Measurements from ENCODE around the gene AP4S1.
"Not testable (repeated sequence)": the region's sequence is repeated elsewhere in the genome, so short reads cannot be mapped to it uniquely, and the experiment has no call there.

Gene AP4S1

GRCh38 chr14:31025367-31026076, at the start of gene AP4S1:
TSS of gene AP4S1 (plus strand) at chr14:31025649. CDS start at chr14:31066197, 40,548 bp downstream.
- peak; percentile 4 to 13 for DNase-seq (ENCODE audit: low read depth in 2 of 2)

DNA sequence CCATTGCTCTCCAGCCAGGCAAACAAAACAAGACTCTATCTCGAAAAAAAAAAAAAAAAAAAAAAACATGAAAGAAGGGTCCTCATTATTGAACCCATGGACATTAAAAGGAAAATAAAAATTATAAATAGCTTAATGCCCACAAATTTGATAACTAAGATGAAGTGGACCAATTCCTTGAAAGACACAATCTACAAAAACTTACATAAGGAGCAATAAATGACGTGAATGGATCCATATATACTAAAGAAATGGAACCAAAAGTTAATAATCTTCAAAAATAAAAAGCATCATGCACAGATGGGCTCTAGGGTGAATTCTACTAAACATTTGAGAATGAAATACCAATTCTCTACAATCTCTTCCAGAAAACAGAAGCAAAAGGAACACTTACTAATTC, 47.7 kb upstream of the AP4S1 start:
- no peak for DNase-seq (ENCODE audit: low read depth in 2 of 2)

DNA sequence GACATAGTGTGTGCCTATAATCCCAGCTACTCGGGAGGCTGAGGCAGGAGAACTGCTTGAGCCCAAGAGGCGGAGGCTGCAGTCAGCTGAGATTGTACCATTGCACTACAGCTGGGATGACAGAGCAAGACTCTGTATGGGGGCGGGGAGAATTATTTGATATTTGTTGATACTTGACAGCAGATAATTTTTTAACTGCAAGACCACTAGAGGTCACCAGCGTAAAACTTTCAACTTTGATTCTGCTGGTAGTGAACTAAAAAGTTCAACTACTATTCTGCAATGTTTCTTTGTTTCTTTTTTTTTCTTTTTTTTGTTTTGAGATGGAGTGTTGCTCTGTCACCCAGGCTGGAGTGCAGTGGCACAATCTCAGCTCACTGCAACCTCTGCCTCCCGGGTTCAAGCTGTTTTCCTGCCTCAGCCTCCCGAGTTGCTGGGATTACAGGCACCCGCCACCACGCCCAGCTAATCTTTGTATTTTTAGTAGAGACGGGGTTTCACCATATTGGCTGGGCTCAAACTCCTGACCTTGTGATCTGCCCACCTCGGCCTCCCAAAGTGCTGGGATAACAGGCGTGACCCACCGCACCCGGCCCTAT, 45.2 kb upstream of the AP4S1 start:
- not testable (repeated sequence) for DNase-seq (ENCODE audit: low read depth in 2 of 2)

GRCh38 chr14:30980980-30981379, 44.5 kb upstream of the AP4S1 start:
- DNase-seq (ENCODE audit: low read depth in 2 of 2), result no peak

GRCh38 chr14:30982533-30982932, 42.9 kb upstream of the AP4S1 start:
- DNase-seq (ENCODE audit: low read depth in 2 of 2), result no peak

- no peak for DNase-seq (ENCODE audit: low read depth in 2 of 2)
Measured at GRCh38 chr14:30983858-30984257, 41.6 kb upstream of the AP4S1 start.

DNA sequence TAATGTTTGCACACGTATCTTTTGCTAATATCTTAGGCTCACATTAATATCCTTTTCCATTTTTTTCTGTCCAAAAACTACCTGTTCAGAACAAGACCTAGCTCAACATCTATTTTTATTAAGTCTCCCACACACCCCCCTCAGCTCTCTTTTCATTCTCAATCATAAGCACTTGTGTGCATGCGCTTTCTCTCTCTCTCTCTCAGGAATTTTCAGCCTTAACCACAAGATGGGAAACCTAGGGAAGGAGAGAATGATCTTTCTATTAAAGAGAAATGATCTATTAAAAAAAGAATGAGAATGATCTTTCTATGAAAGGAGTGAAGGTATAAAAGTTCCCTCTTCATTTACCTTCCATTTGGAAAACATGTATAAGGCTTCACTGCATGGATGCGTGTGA, 39.7 kb upstream of the AP4S1 start:
- DNase-seq (ENCODE audit: low read depth in 2 of 2), result no peak

- no peak for DNase-seq (ENCODE audit: low read depth in 2 of 2)
Measured at GRCh38 chr14:30988509-30988908, 36.9 kb upstream of the AP4S1 start.

DNA sequence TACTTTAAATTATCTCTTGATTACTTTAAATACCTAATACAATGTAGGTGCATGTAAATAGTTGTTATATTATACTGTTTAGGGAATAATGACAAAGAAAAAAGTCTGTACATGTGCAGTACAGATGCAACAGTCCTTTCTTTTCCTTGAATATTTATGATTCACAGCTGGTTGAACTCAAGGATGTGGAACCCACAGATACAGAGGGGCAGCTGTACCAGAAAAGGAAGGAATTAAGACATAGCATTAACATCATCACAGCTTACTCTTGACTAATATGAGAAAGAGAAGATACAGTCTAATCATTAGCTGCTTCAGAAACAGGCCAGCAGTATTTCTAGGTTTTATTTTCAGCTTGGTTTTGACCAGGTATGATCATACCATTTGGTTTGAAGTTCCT, 34.7 kb upstream of the AP4S1 start:
- DNase-seq (ENCODE audit: low read depth in 2 of 2), result no peak

GRCh38 chr14:30991408-30991807, 34.0 kb upstream of the AP4S1 start:
- DNase-seq (ENCODE audit: low read depth in 2 of 2), result no peak

DNA sequence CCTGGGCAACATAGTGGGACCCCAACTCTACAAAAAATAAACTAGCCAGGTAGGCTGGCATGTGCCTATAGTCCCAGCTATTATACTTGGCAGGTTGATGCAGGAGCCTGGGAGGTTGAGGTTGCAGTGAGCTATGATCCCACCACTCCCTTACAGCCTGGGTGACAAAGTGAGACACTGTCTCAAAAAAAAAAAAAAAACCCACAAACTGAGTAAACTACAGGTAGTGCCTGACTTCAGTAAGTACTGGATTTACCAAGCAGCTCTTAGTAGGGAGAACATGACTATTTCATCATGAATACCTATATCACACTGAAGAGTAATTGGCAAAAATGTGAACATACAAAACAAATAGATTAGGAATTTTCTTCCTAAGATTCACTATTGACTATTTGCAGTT, 32.4 kb upstream of the AP4S1 start:
- no peak for DNase-seq (ENCODE audit: low read depth in 2 of 2)

DNA sequence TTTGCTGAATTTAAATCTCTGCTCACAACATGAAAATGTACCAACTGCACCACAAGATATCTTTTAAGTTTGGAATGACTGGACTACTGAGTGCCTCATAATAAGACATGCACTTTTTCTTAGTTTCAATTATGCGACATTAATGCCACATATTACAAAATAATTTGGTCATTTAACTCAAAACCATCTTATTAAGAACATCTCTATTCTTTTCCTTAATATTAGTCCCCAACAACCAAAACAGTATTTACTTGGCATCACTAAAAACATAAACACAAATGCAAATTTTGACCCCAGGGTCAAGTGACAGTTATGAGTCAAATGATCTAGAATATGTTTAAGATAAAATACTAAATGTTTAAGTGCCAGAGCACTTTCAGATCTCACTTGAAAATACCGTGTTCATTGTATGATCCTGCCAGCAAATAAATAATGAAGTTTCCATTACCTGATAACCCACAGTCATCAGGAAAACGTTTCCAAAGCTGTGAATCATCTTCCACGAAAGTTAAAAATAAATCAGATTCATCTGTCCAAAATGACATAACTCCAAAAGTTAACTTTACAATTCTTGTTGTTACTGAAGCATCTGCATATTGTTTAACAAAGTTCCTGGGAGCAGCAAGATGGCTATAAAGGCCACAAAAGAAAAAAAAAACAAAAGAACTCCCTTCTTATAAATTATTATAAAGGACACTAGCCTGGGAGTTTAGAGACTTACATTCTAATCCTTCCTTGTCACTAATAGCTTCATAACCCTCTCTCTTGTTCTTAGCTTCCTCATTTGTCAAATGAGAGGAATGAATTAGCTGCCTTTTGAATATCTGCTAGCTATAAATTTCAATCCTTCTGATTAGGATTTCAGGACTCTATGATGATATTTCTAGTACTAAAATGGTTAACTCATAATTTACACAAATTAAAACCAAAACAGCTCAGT, 30.5 kb upstream of the AP4S1 start:
- no peak for DNase-seq (ENCODE audit: low read depth in 2 of 2)

DNA sequence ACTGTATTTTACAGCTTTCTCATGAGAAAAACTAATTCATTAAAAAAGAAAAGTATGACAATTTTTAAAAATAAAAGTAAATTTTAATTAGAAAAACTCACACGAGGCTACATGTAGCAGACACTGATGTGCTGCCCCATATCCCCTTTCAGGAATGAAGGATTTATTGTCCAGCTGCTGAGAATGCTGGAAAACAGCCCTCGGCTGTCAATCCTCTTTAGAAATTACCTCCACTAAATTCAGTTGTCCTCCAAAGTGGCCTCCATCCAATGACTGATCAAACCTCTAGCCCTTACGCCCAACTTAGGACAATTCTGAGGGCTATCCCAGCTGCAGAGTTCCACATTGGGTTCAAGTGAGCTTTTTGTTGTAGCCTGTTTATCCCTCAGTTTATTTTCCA, 29.8 kb upstream of the AP4S1 start:
- no peak for DNase-seq (ENCODE audit: low read depth in 2 of 2)

DNA sequence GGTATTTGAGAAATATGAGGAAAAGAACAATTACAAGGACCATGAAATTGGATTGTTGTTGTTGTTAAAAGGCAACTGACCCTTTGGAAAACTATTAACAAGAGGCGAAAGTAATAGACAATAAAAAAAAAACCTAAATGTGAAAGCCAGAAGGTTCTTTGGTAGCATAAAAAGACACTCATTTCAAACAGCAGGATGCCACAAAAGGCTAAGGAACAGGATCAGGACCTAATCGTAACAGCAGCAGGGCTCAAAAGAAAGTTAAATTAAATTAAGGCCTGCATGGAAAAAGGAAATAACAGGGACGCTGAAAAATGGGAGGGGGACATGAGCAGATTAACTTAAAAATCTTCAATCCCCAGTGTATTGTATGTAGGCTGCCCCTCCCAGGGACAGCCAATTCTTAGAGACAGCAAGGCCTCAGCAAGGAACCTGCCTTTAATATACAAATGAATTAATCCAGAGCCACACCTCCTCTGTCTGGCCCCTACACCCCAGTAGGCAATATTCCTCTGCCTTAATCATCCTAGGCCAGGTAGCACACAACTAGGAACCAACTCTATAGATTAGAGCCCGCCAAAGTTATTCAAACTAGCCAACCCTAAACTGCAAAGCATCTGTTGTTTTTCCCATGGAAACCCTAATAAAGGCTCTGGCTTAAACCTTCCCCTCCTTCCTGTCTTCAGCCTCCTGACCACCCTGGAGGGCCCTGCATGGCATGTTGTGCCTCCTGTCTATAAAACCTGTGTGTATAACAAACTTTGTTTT, 28.4 kb upstream of the AP4S1 start:
- DNase-seq (ENCODE audit: low read depth in 2 of 2), result no peak

- DNase-seq (ENCODE audit: low read depth in 2 of 2), result no peak
Measured at GRCh38 chr14:30998100-30998706, 27.2 kb upstream of the AP4S1 start.

GRCh38 chr14:30999038-30999773, 26.2 kb upstream of the AP4S1 start:
- DNase-seq (ENCODE audit: low read depth in 2 of 2), result no peak

DNA sequence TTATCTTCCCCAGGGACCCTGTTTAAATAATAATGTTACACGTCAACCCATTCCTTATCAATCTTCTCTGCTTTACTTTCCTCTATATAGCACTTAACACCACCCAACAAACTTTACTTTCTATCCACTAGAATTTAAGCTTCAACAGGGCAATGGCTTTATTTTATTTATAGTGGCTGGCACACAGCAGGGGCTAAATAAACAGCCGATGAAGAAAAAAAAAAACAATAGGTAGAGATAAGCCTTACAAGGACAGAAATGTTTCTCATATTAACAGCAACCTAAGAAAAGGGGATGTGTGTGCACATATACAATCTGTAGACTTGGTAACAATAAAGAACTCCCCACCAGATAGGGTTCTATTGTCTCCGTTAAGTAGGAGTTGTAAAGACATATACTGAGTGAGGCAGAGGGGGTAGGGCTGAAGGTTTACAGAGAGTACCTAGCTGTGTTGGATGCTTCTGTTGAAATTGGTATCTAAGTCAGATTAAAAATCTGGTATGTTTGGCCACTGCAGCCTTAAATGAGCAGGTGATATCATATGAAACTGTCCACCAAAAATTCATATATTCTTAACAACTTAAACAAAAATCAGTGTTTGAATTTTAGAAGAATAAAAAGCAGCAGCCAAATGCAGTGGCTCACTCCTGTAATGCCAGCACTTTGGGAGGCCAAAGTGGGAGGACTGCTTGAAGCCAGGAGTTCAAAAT, 24.7 kb upstream of the AP4S1 start:
- DNase-seq (ENCODE audit: low read depth in 2 of 2), result no peak

DNA sequence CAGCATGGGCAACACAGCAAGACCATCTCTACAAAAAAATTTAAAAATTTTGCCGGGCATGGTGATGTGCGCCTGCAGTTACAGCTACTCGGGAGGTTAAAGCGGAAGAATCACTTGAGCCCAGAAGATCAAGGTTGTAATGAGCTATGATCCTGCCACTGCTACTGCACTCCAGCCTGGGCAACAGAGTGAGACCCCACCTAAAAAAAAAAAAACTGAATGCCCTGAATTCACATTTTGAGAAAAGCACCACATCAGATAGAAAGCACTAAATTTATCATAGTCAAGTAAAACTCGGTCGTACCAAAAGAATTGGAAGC, 24.1 kb upstream of the AP4S1 start:
- DNase-seq (ENCODE audit: low read depth in 2 of 2), result no peak

- DNase-seq (ENCODE audit: low read depth in 2 of 2), result no peak
Measured at GRCh38 chr14:31003284-31003683, 22.2 kb upstream of the AP4S1 start.

- DNase-seq (ENCODE audit: low read depth in 2 of 2), result not testable (repeated sequence)
Measured at GRCh38 chr14:31004007-31004406, 21.4 kb upstream of the AP4S1 start.

Measured in stimulated activated CD8-positive, alpha-beta memory T cell treated with anti-CD3 and anti-CD28 coated beads, Interleukin-7, amount 100 ng/mL, for 1 hour (primary cell).